ENCODE results near the gene FAM107B.

Gene FAM107B

GRCh38 chr10:14555807-14556206, 218.9 kb downstream of the FAM107B start:
- in situ Hi-C loops (cut with HindIII; ENCODE audit: low sequenced_read_pairs): no loop called here
- no peak for DNase-seq (ENCODE audit: low read depth, low spot score)
- no peak for TF ChIP-seq CTCF (IDR thresholded peaks at IDR 0.05; ENCODE audit: low read depth, low read length)
- H3K4me3 ChIP-seq (ENCODE audit: low read depth, low read length): no peak overlapping the region

GRCh38 chr10:14554491-14555205, 220.0 kb downstream of the FAM107B start:
- no peak for TF ChIP-seq CTCF (IDR thresholded peaks at IDR 0.05; ENCODE audit: low read depth, low read length)
- in situ Hi-C loops (cut with HindIII; ENCODE audit: low sequenced_read_pairs): no loop called here
- no peak overlapping the region for H3K4me3 ChIP-seq (ENCODE audit: low read depth, low read length)
- DNase-seq (ENCODE audit: low read depth, low spot score): no peak

GRCh38 chr10:14554091-14554490, 220.6 kb downstream of the FAM107B start:
- DNase-seq (ENCODE audit: low read depth, low spot score): no peak
- no peak for TF ChIP-seq CTCF (IDR thresholded peaks at IDR 0.05; ENCODE audit: low read depth, low read length)
- H3K4me3 ChIP-seq (ENCODE audit: low read depth, low read length): no peak overlapping the region
- in situ Hi-C loops (cut with HindIII; ENCODE audit: low sequenced_read_pairs): no loop called here

- no peak overlapping the region for H3K4me3 ChIP-seq (ENCODE audit: low read depth, low read length)
- TF ChIP-seq CTCF (IDR thresholded peaks at IDR 0.05; ENCODE audit: low read depth, low read length): no peak
- DNase-seq (ENCODE audit: low read depth, low spot score): peak; percentile 52
- in situ Hi-C loops (cut with HindIII; ENCODE audit: low sequenced_read_pairs): no loop called here
Measured at GRCh38 chr10:14553448-14553847, 221.2 kb downstream of the FAM107B start.

- TF ChIP-seq CTCF (IDR thresholded peaks at IDR 0.05; ENCODE audit: low read depth, low read length): no peak
- in situ Hi-C loops (cut with HindIII; ENCODE audit: low sequenced_read_pairs): no loop called here
- no peak overlapping the region for H3K4me3 ChIP-seq (ENCODE audit: low read depth, low read length)
- no peak for DNase-seq (ENCODE audit: low read depth, low spot score)
Measured at GRCh38 chr10:14552015-14552414, 222.7 kb downstream of the FAM107B start.

GRCh38 chr10:14550471-14550981, 224.2 kb downstream of the FAM107B start:
- DNase-seq (ENCODE audit: low read depth, low spot score): no peak
- H3K4me3 ChIP-seq (ENCODE audit: low read depth, low read length): no peak overlapping the region
- in situ Hi-C loops (cut with HindIII; ENCODE audit: low sequenced_read_pairs): no loop called here
- no peak for TF ChIP-seq CTCF (IDR thresholded peaks at IDR 0.05; ENCODE audit: low read depth, low read length)
